Measurements from ENCODE around the gene ARTN.

- TF ChIP-seq NRF1 (conservative IDR thresholded peaks at IDR 0.05 in 1 of 2, IDR thresholded peaks at IDR 0.05 in 1 of 2) (no peak), ZNF311 (CRISPR knock-in tag; IDR thresholded peaks at IDR 0.05) (no peak)
Measured at GRCh38 chr1:43958351-43959255, 25.0 kb downstream of the ARTN start.

Measured in K562 (cell line).